Kidney (tissue), 14 donors: ENCODE measurements around the gene TRIM39. TPM values are rescaled to one million over a fixed set of nuclear protein-coding genes. Genes with fewer than 3 reads are reported as not detected.
A peak's percentile ranks its signal among the peaks of the same experiment; 100 is the strongest.

ENCODE experiments used
- DNase-seq, 5 donors: peaks; one replicate each; pipeline ENCODE4 v3.0.0-alpha.2; 2013 to 2020
- FAIRE-seq: peaks from 2 replicates; lab custom pipeline; 2012; peaks lifted over from hg19 to GRCh38; lab: Jason Lieb, UNC
- H3K27ac ChIP-seq, 2 donors: one replicate each; pipeline ENCODE4 v1.7.0; 2013; ENCODE audit warnings: low read depth in 2 of 2, low read length in 2 of 2, inconsistent platforms in 1 of 2
- H3K27me3 ChIP-seq: one replicate; pipeline ENCODE4 v1.7.1; 2013; ENCODE audit warnings: low read length, inconsistent platforms; ENCODE audit not compliant: control insufficient read depth, insufficient read depth
- H3K36me3 ChIP-seq, 3 donors: one replicate each; pipeline versions ENCODE4 v1.7.0 to v1.7.1; 2013; ENCODE audit warnings: low read length in 3 of 3, control low read depth in 1 of 3, inconsistent platforms in 1 of 3; ENCODE audit not compliant: insufficient read depth in 3 of 3, control insufficient read depth in 2 of 3
- H3K4me1 ChIP-seq, 3 donors: one replicate each; pipeline versions ENCODE4 v1.7.0 to v1.7.1; 2013; ENCODE audit warnings: low read length in 3 of 3, inconsistent platforms in 1 of 3, low read depth in 1 of 3; ENCODE audit not compliant: control insufficient read depth in 2 of 3, insufficient read depth in 2 of 3
- H3K4me3 ChIP-seq, 3 donors: one replicate each; pipeline versions ENCODE4 v1.7.0 to v1.8.1; 2013; ENCODE audit warnings: low read length in 3 of 3, control low read depth in 1 of 3, inconsistent platforms in 1 of 3
- H3K9ac ChIP-seq, 3 donors: one replicate each; pipeline versions ENCODE4 v1.7.0 to v1.7.1; 2013; ENCODE audit warnings: low read length in 3 of 3, control low read depth in 1 of 3, inconsistent platforms in 1 of 3
- H3K9me3 ChIP-seq, 3 donors: one replicate each; pipeline versions ENCODE4 v1.7.0 to v1.7.1; 2013; ENCODE audit warnings: low read length in 3 of 3, control low read depth in 1 of 3, inconsistent platforms in 1 of 3; ENCODE audit not compliant: control insufficient read depth in 2 of 3, insufficient read depth in 1 of 3
- CTCF ChIP-seq: IDR thresholded peaks from 3 replicates; pipeline ENCODE4 v1.5.1; 2012; ENCODE audit warnings: mild to moderate bottlenecking, moderate library complexity, borderline replicate concordance; ENCODE audit not compliant: insufficient read depth; ENCODE audit errors: extremely low read depth
- intact Hi-C: fragments of 100-400 bp; cut with DNase I; formaldehyde crosslinking; loops from one replicate; pipeline ENCODE4 v1.11.1; 2022
- polyA plus RNA-seq: library from polyadenylated mRNA; stranded (reverse); fragments of 350-450 nt; fragmentation: Illumina TruSeq; extraction: RNeasy Lipid Tissue Mini Kit (QIAGEN cat#74804); gene quantifications from one replicate; pipeline ENCODE4 v1.2.3, GENCODE V29; 2014; ENCODE audit warnings: low read depth, low replicate concordance; ENCODE audit not compliant: insufficient read depth
- total RNA-seq: library from RNA; stranded (reverse); fragmentation: NEBNext Ultra II Directional; extraction: Animal tissue kit (Norgen Biotek cat#: 25700); gene quantifications from one replicate; pipeline ENCODE4 v1.2.1, GENCODE V29; 2021
- donor health status: control.
- donor health status: control.
- donor health status: control.
- donor health status: control.
- donor health status: control.
- donor health status: DM: yes; HTN: yes; CAD: no.
- donor health status: Normal renal cell carcinoma (clear cell type).

The TRIM39 gene
- total and polyA plus RNA-seq, 2 donors from 2014 or later = 8.6 to 17.7 TPM

GRCh38 chr6:30325873-30326525, 728 bp upstream of the TRIM39 start:
- DNase-seq (peak; percentile 75 to 90 (median 77)), FAIRE-seq (no peak)
- intact Hi-C loops = no loop called here
- no peak for TF ChIP-seq CTCF
- Histone ChIP-seq H3K27ac (peak overlapping the region; percentile 84 to 94), H3K36me3 (peaks cover 0 to 9% (median 8%) of the 10 kb centered on the region in 3 donors), H3K9me3 (no peaks in the 10 kb centered on the region), H3K4me3 (peak overlapping the region; percentile 72 to 92 (median 81)), H3K9ac (peak overlapping the region; percentile 4 to 91 (median 87)), H3K4me1 (peaks cover 0 to 20% (median 0%) of the 10 kb centered on the region in 3 donors), H3K27me3 (no peaks in the 10 kb centered on the region)

DNA sequence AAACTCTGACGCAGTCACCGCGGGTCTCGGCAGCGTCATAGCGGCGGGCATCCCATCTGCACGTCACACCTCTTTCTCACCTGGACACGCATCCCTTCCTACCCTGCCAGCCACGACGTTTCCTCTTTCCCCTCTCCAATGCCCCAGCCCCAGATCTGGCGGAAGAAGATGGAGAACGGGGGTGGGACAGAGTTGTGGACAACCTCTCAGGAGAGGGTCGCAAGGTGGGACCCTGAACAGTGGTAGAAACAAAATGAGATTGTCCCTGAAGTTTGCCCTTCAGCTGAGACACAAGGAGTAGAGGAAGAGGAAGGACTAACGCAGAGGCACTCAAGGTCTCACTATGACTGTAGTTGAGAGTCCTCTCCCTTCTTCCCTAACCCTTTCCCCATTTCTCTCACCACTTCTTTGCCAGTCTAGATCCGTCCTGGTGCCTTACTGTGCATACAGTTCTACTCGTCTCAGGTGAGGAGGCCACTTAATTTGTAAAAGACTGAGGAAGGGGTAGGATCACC, 562 bp downstream of the TRIM39 start:
- H3K27me3 ChIP-seq = no peaks in the 10 kb centered on the region
- H3K9ac ChIP-seq = peak overlapping the region; percentile 26 to 87 (median 79)
- peaks cover 0 to 11% (median 9%) of the 10 kb centered on the region in 3 donors for H3K36me3 ChIP-seq
- no peak for TF ChIP-seq CTCF
- no peak for FAIRE-seq
- peaks cover 0 to 20% (median 0%) of the 10 kb centered on the region in 3 donors for H3K4me1 ChIP-seq
- no peak for DNase-seq
- H3K9me3 ChIP-seq = no peaks in the 10 kb centered on the region
- peak overlapping the region; percentile 84 to 94 for H3K27ac ChIP-seq
- H3K4me3 ChIP-seq = peak overlapping the region; percentile 88 to 92 (median 90)
- intact Hi-C loops = no loop called here

- Histone ChIP-seq H3K4me1 (peaks cover 0 to 18% (median 0%) of the 10 kb centered on the region in 3 donors), H3K4me3 (no peak overlapping the region), H3K27me3 (no peaks in the 10 kb centered on the region), H3K27ac (no peak overlapping the region), H3K9ac (no peak overlapping the region), H3K9me3 (no peaks in the 10 kb centered on the region), H3K36me3 (peaks cover 0 to 11% (median 9%) of the 10 kb centered on the region in 3 donors)
- FAIRE-seq = no peak
- no peak for DNase-seq
- intact Hi-C loops = no loop called here
- TF ChIP-seq CTCF = no peak
Measured at GRCh38 chr6:30328397-30328796, 1.7 kb downstream of the TRIM39 start.
